ENCODE results near the gene ZNF507. TPM values are rescaled to one million over a fixed set of nuclear protein-coding genes. Genes with fewer than 3 reads are reported as not detected.
A peak's percentile ranks its signal among the peaks of the same experiment; 100 is the strongest.

The ZNF507 gene
- 11.1 and 14.6 TPM in 2 replicates for total RNA-seq (2014; rRNA removed; shearing (Covaris generic); ENCODE audit: low replicate concordance)

- peak; percentile 94 for DNase-seq
- Histone ChIP-seq H4K20me1 (ENCODE audit: insufficient read depth, low read depth, low read length) (no peaks in the 10 kb centered on the region), H3K4me2 (ENCODE audit: low read depth, low read length, poor library complexity, severe bottlenecking) (peak within 1 kb of the TSS; percentile 96), H3K4me3 (ENCODE audit: low read length) (peak within 1 kb of the TSS; percentile 87), H3K79me2 (ENCODE audit: low read length) (peaks cover 49% of the 10 kb centered on the region), H3K27ac (ENCODE audit: low read length) (peak within 1 kb of the TSS; percentile 40; the same call in 1 of the 2 replicates), H3K9me3 (ENCODE audit: low read length) (no peaks in the 10 kb centered on the region), H3K9ac (ENCODE audit: low read length) (peak within 1 kb of the TSS; percentile 88), H3K27me3 (ENCODE audit: low read length) (no peaks in the 10 kb centered on the region), H3K36me3 (ENCODE audit: insufficient read depth, low read length) (peaks cover 33% of the 10 kb centered on the region; the same call in 1 of the 2 replicates), H3K9me2 (replicated peaks; ENCODE audit: insufficient read depth, low read length) (no peaks in the 10 kb centered on the region), H2AFZ (ENCODE audit: low read length) (peak within 1 kb of the TSS; percentile 89), H3K4me1 (ENCODE audit: low read length) (peaks cover 40% of the 10 kb centered on the region)
Observed at GRCh38 chr19:32345261-32346207, at the start of gene ZNF507. ZNF507 (plus strand) TSS chr19:32345610; CDS start chr19:32352831, 7,221 bp downstream.

- DNase-seq, result no peak
- H3K4me1 ChIP-seq (ENCODE audit: low read length), result no peaks in the 10 kb centered on the region
- H4K20me1 ChIP-seq (ENCODE audit: insufficient read depth, low read depth, low read length), result no peaks in the 10 kb centered on the region
- H3K9ac ChIP-seq (ENCODE audit: low read length), result no peak overlapping the region
- no peaks in the 10 kb centered on the region for H3K36me3 ChIP-seq (ENCODE audit: insufficient read depth, low read length)
- H3K27ac ChIP-seq (ENCODE audit: low read length), result no peak overlapping the region
- H3K79me2 ChIP-seq (ENCODE audit: low read length), result no peaks in the 10 kb centered on the region
- H2AFZ ChIP-seq (ENCODE audit: low read length), result no peak overlapping the region
- no peaks in the 10 kb centered on the region for H3K9me2 ChIP-seq (replicated peaks; ENCODE audit: insufficient read depth, low read length)
- H3K9me3 ChIP-seq (ENCODE audit: low read length), result no peaks in the 10 kb centered on the region; the same call in 1 of the 2 replicates
- H3K4me2 ChIP-seq (ENCODE audit: low read depth, low read length, poor library complexity, severe bottlenecking), result no peak overlapping the region
- H3K4me3 ChIP-seq (ENCODE audit: low read length), result no peak overlapping the region
- H3K27me3 ChIP-seq (ENCODE audit: low read length), result no peaks in the 10 kb centered on the region
Observed at GRCh38 chr19:32296694-32297093, 48.7 kb upstream of the ZNF507 start.

DNA sequence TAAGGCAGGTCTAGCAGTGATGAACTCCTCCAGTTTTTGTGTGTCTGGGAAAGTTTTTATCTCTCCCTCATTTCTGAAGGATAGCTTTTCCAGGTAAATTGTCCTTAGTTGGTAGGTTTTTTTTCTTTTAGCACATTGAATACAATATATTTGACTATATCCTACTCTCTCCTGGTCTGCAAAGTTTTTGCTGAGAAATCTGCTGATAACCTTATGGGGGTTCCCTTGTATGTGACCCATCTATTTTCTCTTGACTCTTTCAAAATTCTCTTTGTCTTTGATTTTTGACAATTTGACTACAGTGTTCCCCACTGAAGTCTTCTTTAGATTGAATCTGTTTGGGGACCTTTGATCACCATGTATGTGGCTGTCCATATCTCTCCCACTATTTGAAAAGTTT is 42.6 kb upstream of the ZNF507 start:
- H3K4me2 ChIP-seq (ENCODE audit: low read depth, low read length, poor library complexity, severe bottlenecking), result no peak overlapping the region
- H3K4me1 ChIP-seq (ENCODE audit: low read length), result no peaks in the 10 kb centered on the region

DNA sequence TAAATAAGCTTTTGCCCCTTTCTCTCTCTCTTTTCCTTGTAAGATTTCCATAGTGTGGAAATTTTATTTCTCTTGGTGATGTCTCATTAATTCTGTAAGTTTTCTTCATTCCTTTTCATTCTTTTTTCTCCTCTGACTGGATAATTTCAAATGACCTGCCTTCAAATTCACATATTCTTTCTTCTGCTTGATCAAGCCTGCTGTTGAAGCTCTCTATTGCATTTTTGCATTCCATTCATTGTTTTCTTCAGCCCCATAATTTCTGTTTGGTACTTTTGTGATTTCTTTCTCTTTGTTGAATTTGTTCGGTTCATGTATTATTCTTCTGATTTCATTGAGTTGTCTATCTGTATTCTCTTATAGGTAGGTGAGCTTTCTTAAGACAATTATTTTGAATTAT is 42.2 kb upstream of the ZNF507 start:
- H3K27me3 ChIP-seq (ENCODE audit: low read length), result peaks cover 8% of the 10 kb centered on the region; the same call in 1 of the 2 replicates

More for the DNA sequence above, 42.6 kb upstream of the ZNF507 start:
- Histone ChIP-seq H3K36me3 (ENCODE audit: insufficient read depth, low read length) (no peaks in the 10 kb centered on the region), H3K27me3 (ENCODE audit: low read length) (peaks cover 8% of the 10 kb centered on the region; the same call in 1 of the 2 replicates), H3K79me2 (ENCODE audit: low read length) (no peaks in the 10 kb centered on the region), H3K4me3 (ENCODE audit: low read length) (no peak overlapping the region), H3K9me3 (ENCODE audit: low read length) (no peaks in the 10 kb centered on the region; the same call in none of the 2 replicates), H3K27ac (ENCODE audit: low read length) (no peak overlapping the region), H2AFZ (ENCODE audit: low read length) (no peak overlapping the region), H4K20me1 (ENCODE audit: insufficient read depth, low read depth, low read length) (no peaks in the 10 kb centered on the region), H3K9me2 (replicated peaks; ENCODE audit: insufficient read depth, low read length) (no peaks in the 10 kb centered on the region), H3K9ac (ENCODE audit: low read length) (no peak overlapping the region)
- no peak for DNase-seq

GRCh38 chr19:32307591-32307990 is 37.8 kb upstream of the ZNF507 start:
- peaks cover 8% of the 10 kb centered on the region; the same call in 1 of the 2 replicates for H3K27me3 ChIP-seq (ENCODE audit: low read length)
- H3K79me2 ChIP-seq (ENCODE audit: low read length), result no peaks in the 10 kb centered on the region
- no peaks in the 10 kb centered on the region; the same call in 1 of the 2 replicates for H3K9me3 ChIP-seq (ENCODE audit: low read length)
- H4K20me1 ChIP-seq (ENCODE audit: insufficient read depth, low read depth, low read length), result no peaks in the 10 kb centered on the region
- H3K27ac ChIP-seq (ENCODE audit: low read length), result no peak overlapping the region
- no peak for DNase-seq
- no peaks in the 10 kb centered on the region for H3K4me1 ChIP-seq (ENCODE audit: low read length)
- H3K9me2 ChIP-seq (replicated peaks; ENCODE audit: insufficient read depth, low read length), result no peaks in the 10 kb centered on the region
- H2AFZ ChIP-seq (ENCODE audit: low read length), result no peak overlapping the region
- H3K4me2 ChIP-seq (ENCODE audit: low read depth, low read length, poor library complexity, severe bottlenecking), result no peak overlapping the region
- no peak overlapping the region for H3K9ac ChIP-seq (ENCODE audit: low read length)
- no peak overlapping the region for H3K4me3 ChIP-seq (ENCODE audit: low read length)
- no peaks in the 10 kb centered on the region for H3K36me3 ChIP-seq (ENCODE audit: insufficient read depth, low read length)

More for the DNA sequence above, 42.2 kb upstream of the ZNF507 start:
- DNase-seq, result no peak
- no peaks in the 10 kb centered on the region for H3K36me3 ChIP-seq (ENCODE audit: insufficient read depth, low read length)
- no peaks in the 10 kb centered on the region for H3K79me2 ChIP-seq (ENCODE audit: low read length)
- no peak overlapping the region for H2AFZ ChIP-seq (ENCODE audit: low read length)
- no peaks in the 10 kb centered on the region; the same call in none of the 2 replicates for H3K9me3 ChIP-seq (ENCODE audit: low read length)
- H3K4me3 ChIP-seq (ENCODE audit: low read length), result no peak overlapping the region
- H3K4me2 ChIP-seq (ENCODE audit: low read depth, low read length, poor library complexity, severe bottlenecking), result no peak overlapping the region
- H4K20me1 ChIP-seq (ENCODE audit: insufficient read depth, low read depth, low read length), result no peaks in the 10 kb centered on the region
- H3K27ac ChIP-seq (ENCODE audit: low read length), result no peak overlapping the region
- H3K9me2 ChIP-seq (replicated peaks; ENCODE audit: insufficient read depth, low read length), result no peaks in the 10 kb centered on the region
- no peaks in the 10 kb centered on the region for H3K4me1 ChIP-seq (ENCODE audit: low read length)
- no peak overlapping the region for H3K9ac ChIP-seq (ENCODE audit: low read length)

DNA sequence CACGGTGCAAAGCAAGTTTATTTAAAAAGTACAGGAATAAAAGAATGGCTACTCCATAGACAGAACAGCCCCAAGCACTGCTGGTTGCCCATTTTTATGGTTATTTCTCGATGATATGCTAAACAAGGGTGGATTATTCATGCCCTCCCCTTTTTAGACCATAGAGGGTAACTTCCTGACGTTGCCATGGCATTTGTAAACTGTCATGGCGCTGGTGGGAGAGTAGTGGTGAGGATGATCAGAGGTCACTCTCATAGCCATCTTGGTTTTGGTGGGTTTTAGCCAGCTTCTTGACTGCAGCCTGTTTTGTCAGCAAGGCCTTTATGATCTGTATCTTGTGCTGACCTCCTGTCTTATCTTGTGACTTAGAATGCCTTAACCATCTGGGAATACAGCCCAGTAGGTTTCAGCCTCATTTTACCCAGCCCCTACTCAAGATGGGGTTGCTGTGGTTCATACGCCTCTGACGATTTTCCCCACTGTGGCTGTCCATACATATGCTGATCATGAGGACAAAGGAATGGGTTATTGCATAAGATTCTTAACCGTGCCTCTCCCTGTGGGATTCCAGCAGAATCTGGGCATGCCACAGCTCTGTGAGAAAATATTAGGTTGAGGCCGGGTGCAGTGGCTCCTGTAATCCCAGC is 36.9 kb upstream of the ZNF507 start:
- Histone ChIP-seq H3K9me3 (ENCODE audit: low read length) (no peaks in the 10 kb centered on the region; the same call in 1 of the 2 replicates), H3K9me2 (replicated peaks; ENCODE audit: insufficient read depth, low read length) (no peaks in the 10 kb centered on the region), H3K79me2 (ENCODE audit: low read length) (no peaks in the 10 kb centered on the region), H2AFZ (ENCODE audit: low read length) (no peak overlapping the region), H3K27ac (ENCODE audit: low read length) (no peak overlapping the region), H3K36me3 (ENCODE audit: insufficient read depth, low read length) (no peaks in the 10 kb centered on the region), H4K20me1 (ENCODE audit: insufficient read depth, low read depth, low read length) (no peaks in the 10 kb centered on the region), H3K4me2 (ENCODE audit: low read depth, low read length, poor library complexity, severe bottlenecking) (no peak overlapping the region), H3K27me3 (ENCODE audit: low read length) (peaks cover 7% of the 10 kb centered on the region; the same call in 1 of the 2 replicates), H3K9ac (ENCODE audit: low read length) (no peak overlapping the region), H3K4me3 (ENCODE audit: low read length) (no peak overlapping the region), H3K4me1 (ENCODE audit: low read length) (no peaks in the 10 kb centered on the region)
- no peak for DNase-seq

- Histone ChIP-seq H3K9me3 (ENCODE audit: low read length) (no peaks in the 10 kb centered on the region), H2AFZ (ENCODE audit: low read length) (no peak overlapping the region), H3K9me2 (replicated peaks; ENCODE audit: insufficient read depth, low read length) (no peaks in the 10 kb centered on the region), H3K36me3 (ENCODE audit: insufficient read depth, low read length) (no peaks in the 10 kb centered on the region), H3K4me3 (ENCODE audit: low read length) (no peak overlapping the region), H3K4me2 (ENCODE audit: low read depth, low read length, poor library complexity, severe bottlenecking) (no peak overlapping the region), H3K9ac (ENCODE audit: low read length) (no peak overlapping the region), H3K27me3 (ENCODE audit: low read length) (no peaks in the 10 kb centered on the region), H4K20me1 (ENCODE audit: insufficient read depth, low read depth, low read length) (no peaks in the 10 kb centered on the region), H3K79me2 (ENCODE audit: low read length) (no peaks in the 10 kb centered on the region), H3K27ac (ENCODE audit: low read length) (no peak overlapping the region), H3K4me1 (ENCODE audit: low read length) (no peaks in the 10 kb centered on the region)
- DNase-seq, result no peak
Observed at GRCh38 chr19:32309711-32310390, 35.6 kb upstream of the ZNF507 start.

Data from Karpas-422 (cell line).